Mucosa of rectum (tissue), 2 donors: ENCODE data around the gene APOL5.

ENCODE experiments used
- H3K27ac ChIP-seq, 2 donors: one replicate each; pipeline ENCODE4 v1.7.0; 2013; ENCODE audit warnings: inconsistent platforms in 2 of 2, low read depth in 2 of 2, low read length in 2 of 2
- H3K27me3 ChIP-seq, 2 donors: one replicate each; pipeline ENCODE4 v1.7.0; 2013; ENCODE audit warnings: low read length in 2 of 2; ENCODE audit not compliant: control insufficient read depth in 2 of 2, insufficient read depth in 2 of 2
- H3K36me3 ChIP-seq, 2 donors: one replicate each; pipeline ENCODE4 v1.7.0; 2013; ENCODE audit warnings: low read length in 2 of 2; ENCODE audit not compliant: control insufficient read depth in 2 of 2, insufficient read depth in 2 of 2
- H3K4me1 ChIP-seq, 2 donors: one replicate each; pipeline ENCODE4 v1.7.0; 2013; ENCODE audit warnings: low read length in 2 of 2, mild to moderate bottlenecking in 1 of 2; ENCODE audit not compliant: control insufficient read depth in 2 of 2, insufficient read depth in 2 of 2
- H3K4me3 ChIP-seq, 2 donors: one replicate each; pipeline ENCODE4 v1.7.0; 2013; ENCODE audit warnings: low read length in 2 of 2
- H3K9ac ChIP-seq, 2 donors: one replicate each; pipeline ENCODE4 v1.7.0; 2013; ENCODE audit warnings: low read length in 2 of 2, low read depth in 1 of 2, mild to moderate bottlenecking in 1 of 2
- H3K9me3 ChIP-seq, 2 donors: one replicate each; pipeline ENCODE4 v1.7.0; 2013; ENCODE audit warnings: low read length in 2 of 2; ENCODE audit not compliant: control insufficient read depth in 2 of 2
- donor health status: healthy.
- donor health status: Normal muscosa, but diverticular disease.

Gene APOL5

DNA sequence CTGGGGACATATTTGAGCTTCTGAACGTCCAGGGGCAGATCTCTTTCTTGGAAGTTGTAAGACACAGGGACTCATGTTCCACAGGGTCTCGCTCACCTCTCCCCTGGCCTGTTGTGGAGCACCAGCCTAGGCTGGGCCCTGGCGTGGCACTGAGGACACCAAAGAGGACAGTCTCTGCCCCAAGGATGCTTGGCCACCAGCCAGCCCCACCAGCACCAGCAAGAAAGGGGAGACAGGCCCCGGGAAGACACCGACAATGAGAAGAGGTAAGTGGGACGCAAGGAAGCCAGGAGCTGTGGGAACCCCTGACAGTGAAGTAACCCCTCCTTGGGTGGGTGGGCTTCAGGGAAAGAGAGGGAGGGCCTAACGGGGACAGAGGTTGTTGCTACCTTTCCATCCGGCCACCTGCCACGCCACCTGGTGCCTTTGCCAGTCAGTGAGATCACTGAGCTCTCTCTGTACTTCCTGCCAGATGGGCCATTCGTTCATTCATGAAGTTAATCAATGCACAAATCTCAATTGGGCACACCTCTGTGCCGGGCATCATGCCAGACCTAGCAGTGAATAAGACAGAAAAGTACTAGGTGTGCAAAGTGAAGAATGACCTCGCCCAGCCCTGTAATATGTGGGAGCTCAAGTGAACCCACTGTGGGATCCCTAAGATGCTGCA, 11.1 kb downstream of the APOL5 start:
- peak overlapping the region in 1 of 2 donors; percentile 44 for H3K9ac ChIP-seq
- H3K4me3 ChIP-seq = no peak overlapping the region
- H3K27ac ChIP-seq = no peak overlapping the region
- no peaks in the 10 kb centered on the region for H3K9me3 ChIP-seq
- peaks cover 3 to 7% of the 10 kb centered on the region in 2 donors for H3K4me1 ChIP-seq
- no peaks in the 10 kb centered on the region for H3K27me3 ChIP-seq
- no peaks in the 10 kb centered on the region for H3K36me3 ChIP-seq

DNA sequence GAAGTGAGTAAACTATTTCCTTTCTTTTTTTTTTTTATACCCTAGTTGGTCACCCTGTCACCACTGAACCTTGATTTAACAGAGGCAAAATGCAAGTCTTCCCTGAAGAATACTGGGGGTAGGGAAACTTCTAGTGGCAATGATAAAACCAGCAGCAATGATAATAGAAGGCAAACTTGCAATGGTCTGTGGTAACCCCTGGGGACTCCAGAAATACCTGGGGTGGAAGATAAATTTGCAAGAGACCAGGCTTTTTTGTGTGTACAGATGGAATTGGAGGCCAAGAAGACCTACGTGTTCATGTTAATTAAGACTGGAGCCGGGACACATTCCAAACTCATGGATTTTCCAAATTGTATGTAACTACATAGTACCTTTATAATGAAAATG, 11.6 kb downstream of the APOL5 start:
- Histone ChIP-seq H3K27ac (no peak overlapping the region), H3K9ac (no peak overlapping the region), H3K4me1 (peaks cover 3 to 10% of the 10 kb centered on the region in 2 donors), H3K27me3 (no peaks in the 10 kb centered on the region), H3K9me3 (no peaks in the 10 kb centered on the region), H3K36me3 (no peaks in the 10 kb centered on the region), H3K4me3 (no peak overlapping the region)

DNA sequence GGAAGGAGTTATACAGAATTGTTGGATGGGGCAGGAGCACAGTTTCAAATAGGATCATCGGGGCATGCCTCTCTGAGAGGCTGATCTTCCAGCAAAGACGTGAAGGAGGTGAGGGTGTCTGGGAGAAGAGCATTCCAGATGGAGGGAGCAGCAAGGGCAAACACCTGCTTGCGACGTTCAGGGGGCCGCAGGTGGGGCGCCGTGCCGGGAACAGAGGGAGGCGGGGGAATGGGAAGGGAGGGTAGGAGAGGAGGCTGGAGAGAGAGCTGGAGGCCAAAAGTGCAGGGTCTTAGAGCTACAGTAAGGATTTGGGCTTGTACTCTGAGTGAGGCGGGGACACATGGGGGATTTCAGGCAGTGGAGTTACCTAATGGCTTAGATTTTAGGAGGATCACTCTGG, 13.6 kb downstream of the APOL5 start:
- Histone ChIP-seq H3K4me3 (no peak overlapping the region), H3K9me3 (no peaks in the 10 kb centered on the region), H3K27ac (no peak overlapping the region), H3K9ac (no peak overlapping the region), H3K27me3 (no peaks in the 10 kb centered on the region), H3K4me1 (peaks cover 3 to 10% of the 10 kb centered on the region in 2 donors), H3K36me3 (no peaks in the 10 kb centered on the region)

DNA sequence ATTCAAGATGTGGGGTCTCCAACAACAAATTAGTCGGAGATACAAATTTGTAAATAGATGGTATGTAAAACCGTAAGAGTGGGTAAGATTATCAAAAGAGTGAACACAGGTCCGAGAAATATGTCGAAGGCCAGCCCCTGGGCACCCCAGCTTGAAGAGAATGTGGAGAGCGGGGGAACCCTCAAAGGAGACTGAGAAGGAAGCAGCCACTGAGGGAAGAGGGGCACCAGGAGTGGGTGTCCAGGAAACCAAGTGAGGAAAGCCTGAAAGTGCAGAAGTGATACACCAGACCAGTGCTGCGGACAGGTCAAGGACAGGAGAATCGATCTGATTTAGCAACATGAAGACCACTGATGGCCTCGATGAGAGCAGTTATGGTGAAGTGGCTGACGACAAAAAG, 14.4 kb downstream of the APOL5 start:
- peaks cover 3 to 10% of the 10 kb centered on the region in 2 donors for H3K4me1 ChIP-seq
- no peaks in the 10 kb centered on the region for H3K9me3 ChIP-seq
- H3K9ac ChIP-seq = no peak overlapping the region
- no peaks in the 10 kb centered on the region for H3K27me3 ChIP-seq
- H3K36me3 ChIP-seq = no peaks in the 10 kb centered on the region
- no peak overlapping the region for H3K4me3 ChIP-seq
- H3K27ac ChIP-seq = no peak overlapping the region

DNA sequence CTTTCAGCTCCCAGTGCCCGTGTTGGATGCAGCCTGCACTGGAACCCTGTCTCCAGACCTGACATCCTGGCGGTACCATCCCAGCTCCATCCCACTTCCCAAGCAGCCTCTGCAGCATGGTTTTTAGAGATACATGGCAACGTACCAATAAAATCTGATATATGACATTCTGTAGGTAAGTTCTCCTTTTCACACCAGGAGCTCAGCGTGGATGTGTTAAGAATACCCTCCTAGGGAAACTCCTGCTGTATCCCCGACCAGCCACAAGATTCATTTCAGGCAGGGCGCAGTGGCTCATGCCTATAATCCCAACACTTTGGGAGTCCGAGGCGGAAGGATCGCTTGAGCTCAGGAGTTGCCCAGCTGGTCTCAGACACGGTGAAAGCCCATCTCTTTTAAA, 15.4 kb downstream of the APOL5 start:
- no peak overlapping the region for H3K27ac ChIP-seq
- no peak overlapping the region for H3K9ac ChIP-seq
- no peaks in the 10 kb centered on the region for H3K9me3 ChIP-seq
- H3K27me3 ChIP-seq = no peaks in the 10 kb centered on the region
- H3K4me1 ChIP-seq = peaks cover 3 to 10% of the 10 kb centered on the region in 2 donors
- H3K36me3 ChIP-seq = peaks cover 0 to under 1% of the 10 kb centered on the region in 2 donors
- no peak overlapping the region for H3K4me3 ChIP-seq

DNA sequence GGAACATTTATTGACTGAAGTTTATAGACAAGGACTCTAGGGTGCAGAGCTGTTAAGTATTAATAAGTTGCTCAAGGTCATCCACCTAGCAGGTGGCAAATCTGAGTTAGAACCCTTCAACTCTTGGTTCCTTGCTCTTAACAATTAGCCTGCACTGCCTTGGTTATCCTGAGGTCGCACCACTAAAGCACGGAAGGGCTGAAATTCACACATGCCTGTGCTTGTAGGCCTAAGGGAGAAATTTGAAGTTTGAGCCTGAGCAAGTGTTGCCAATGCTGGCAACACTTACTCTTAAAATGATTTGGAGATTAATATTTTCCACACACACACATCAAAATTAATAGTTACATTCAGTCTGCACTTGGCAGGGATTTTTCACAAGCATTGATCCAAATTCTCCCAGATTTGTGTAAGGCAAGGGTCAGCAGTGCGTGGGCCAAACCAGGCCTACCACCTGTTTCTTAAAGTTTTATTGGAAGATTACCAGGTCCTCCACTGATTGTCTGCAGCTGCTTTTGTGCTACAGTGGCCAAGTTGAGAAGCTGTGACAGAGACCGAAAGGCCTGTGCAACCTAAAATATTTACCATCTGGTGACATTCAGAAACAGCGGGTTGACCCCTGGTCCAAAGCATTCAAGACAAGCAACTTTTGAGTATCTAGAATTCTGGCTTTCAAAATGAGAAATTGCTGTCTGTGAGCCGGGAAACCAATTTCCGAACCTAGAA, 16.3 kb downstream of the APOL5 start:
- peaks cover under 1 to 6% of the 10 kb centered on the region in 2 donors for H3K36me3 ChIP-seq
- H3K4me3 ChIP-seq = no peak overlapping the region
- H3K27ac ChIP-seq = no peak overlapping the region
- no peaks in the 10 kb centered on the region for H3K27me3 ChIP-seq
- peaks cover 0 to 6% of the 10 kb centered on the region in 2 donors for H3K4me1 ChIP-seq
- no peak overlapping the region for H3K9ac ChIP-seq
- no peaks in the 10 kb centered on the region for H3K9me3 ChIP-seq

DNA sequence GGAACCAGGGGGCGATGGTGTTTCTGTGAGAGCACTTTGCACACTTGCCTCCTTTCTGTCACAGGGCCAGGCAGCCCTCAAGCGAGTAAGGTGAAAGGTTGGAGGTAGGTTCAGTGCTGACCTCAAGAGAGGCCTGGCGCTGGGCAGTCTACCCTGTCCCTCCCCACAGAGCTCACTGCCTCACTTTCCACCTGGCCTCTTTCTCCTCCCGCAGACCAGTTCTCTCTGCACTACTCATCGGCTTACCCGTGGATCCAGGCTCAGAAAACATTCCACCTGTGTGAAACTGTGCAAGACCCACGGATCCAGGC, 16.8 kb downstream of the APOL5 start:
- Histone ChIP-seq H3K27ac (no peak overlapping the region), H3K9me3 (no peaks in the 10 kb centered on the region), H3K27me3 (no peaks in the 10 kb centered on the region), H3K4me1 (peaks cover 0 to 3% of the 10 kb centered on the region in 2 donors), H3K36me3 (peaks cover 3 to 8% of the 10 kb centered on the region in 2 donors), H3K4me3 (no peak overlapping the region), H3K9ac (no peak overlapping the region)

DNA sequence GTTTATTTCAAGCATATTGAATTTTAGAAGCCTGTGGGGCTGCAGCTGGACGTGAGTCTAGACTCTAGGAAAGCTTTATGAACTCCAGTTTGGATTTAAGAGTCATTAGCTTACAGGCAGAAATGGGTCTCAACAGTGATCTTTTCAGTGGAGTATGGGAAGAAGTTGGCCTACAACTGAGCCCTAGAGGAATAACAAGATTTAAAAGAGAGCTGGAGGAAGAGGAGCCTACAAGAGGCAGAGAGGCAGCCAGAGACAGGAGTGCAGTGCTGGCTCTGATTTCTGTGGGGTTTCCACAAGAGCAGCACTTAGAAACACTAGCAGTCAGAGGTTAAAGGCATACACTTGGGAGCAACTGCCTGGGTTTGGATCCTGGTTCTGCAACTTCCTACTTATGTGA, 17.9 kb downstream of the APOL5 start:
- Histone ChIP-seq H3K9ac (no peak overlapping the region), H3K4me1 (peaks cover 0 to 3% of the 10 kb centered on the region in 2 donors), H3K27me3 (no peaks in the 10 kb centered on the region), H3K4me3 (no peak overlapping the region), H3K9me3 (no peaks in the 10 kb centered on the region), H3K27ac (no peak overlapping the region), H3K36me3 (peaks cover 3 to 11% of the 10 kb centered on the region in 2 donors)

DNA sequence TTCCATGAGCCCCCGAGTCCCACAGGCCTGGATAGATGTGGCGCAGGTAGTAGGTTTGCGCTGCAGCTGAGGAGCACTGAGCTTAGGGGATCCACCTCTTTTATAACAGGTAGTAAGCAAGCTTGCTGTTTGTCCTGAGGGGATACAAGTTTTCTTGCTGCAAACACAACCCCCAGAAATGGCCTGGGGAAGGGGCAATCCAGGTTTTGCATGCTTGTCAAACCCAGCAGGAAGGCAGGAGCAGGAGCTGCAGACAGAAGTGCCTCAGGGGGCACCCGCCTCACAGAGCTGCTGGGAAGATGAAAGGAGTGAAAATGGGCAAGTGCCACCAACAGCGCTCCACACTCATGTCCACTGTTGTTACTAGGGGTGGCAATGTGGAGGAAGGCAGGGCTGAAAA, 18.5 kb downstream of the APOL5 start:
- Histone ChIP-seq H3K9me3 (no peaks in the 10 kb centered on the region), H3K4me1 (peaks cover 0 to 3% of the 10 kb centered on the region in 2 donors), H3K36me3 (peaks cover 3 to 16% of the 10 kb centered on the region in 2 donors), H3K9ac (no peak overlapping the region), H3K27ac (no peak overlapping the region), H3K27me3 (no peaks in the 10 kb centered on the region), H3K4me3 (no peak overlapping the region)

DNA sequence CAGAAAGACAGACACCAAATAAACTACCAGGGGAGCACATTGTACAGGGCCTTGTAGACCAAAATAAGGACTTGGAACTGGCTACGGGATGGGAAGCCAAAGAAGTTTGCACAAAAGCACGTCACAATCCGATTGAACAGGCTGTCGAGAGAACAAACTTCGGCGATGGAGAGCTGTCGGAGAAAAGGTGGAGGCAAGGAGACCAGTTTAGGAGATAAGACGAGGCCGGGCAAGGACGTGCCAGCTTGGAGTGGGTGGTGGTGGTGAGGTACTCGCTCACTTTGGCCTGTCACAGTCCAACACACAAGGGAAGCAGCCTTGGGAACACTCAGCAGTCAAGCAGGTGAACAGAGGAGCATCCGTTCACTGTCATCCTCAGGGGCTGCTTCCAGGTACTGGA, 19.0 kb downstream of the APOL5 start:
- Histone ChIP-seq H3K36me3 (peaks cover 3 to 17% of the 10 kb centered on the region in 2 donors), H3K9ac (no peak overlapping the region), H3K4me3 (no peak overlapping the region), H3K27me3 (no peaks in the 10 kb centered on the region), H3K4me1 (peaks cover 0 to 3% of the 10 kb centered on the region in 2 donors), H3K27ac (no peak overlapping the region), H3K9me3 (no peaks in the 10 kb centered on the region)
